NCI-H446 treated with DMSO at 0.1 percent for 48 hours (cell line): Measurements from ENCODE around the gene ZFAND3.

Source experiments
- DNase-seq: peaks from one replicate; lab custom pipeline; 2025; lab: John Stamatoyannopoulos, UW

Gene ZFAND3, protein sequence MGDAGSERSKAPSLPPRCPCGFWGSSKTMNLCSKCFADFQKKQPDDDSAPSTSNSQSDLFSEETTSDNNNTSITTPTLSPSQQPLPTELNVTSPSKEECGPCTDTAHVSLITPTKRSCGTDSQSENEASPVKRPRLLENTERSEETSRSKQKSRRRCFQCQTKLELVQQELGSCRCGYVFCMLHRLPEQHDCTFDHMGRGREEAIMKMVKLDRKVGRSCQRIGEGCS

DNA sequence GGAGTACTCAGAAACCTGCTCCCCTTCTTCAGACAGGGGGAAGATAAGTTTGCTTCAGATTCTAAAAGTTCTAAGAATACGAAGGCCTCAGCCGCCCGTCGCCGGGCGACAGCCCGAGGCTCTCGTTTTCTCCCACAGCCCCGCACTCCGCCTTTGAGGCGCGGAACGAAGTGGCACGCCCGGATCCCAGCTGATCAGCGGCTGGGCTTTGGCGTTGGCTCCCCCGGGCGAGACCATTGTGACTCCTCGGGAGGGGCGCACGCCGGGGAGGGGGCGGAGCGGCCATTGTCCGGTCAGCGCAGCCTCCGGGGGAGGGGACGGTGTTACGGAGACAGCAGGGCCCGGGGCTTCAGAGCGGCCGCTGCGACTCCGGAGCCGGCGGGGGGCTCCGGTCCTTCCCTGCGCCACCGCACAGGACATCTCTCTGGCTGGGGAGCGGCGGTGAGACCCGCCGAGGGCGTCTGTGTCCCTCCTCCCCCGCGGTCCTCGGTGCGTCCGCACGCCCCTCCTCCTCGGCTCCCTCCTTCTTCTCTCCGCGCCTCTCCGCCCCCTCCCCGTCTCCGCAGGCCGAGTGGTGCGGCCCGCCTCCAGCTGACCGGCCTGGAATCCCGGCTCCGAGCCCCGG, at the start of gene ZFAND3:
ZFAND3 (plus strand) TSS at position 551 of the 625 bp plus-strand sequence. CDS start 219 bp downstream, outside the sequence.
- DNase-seq: peak; percentile 94

DNA sequence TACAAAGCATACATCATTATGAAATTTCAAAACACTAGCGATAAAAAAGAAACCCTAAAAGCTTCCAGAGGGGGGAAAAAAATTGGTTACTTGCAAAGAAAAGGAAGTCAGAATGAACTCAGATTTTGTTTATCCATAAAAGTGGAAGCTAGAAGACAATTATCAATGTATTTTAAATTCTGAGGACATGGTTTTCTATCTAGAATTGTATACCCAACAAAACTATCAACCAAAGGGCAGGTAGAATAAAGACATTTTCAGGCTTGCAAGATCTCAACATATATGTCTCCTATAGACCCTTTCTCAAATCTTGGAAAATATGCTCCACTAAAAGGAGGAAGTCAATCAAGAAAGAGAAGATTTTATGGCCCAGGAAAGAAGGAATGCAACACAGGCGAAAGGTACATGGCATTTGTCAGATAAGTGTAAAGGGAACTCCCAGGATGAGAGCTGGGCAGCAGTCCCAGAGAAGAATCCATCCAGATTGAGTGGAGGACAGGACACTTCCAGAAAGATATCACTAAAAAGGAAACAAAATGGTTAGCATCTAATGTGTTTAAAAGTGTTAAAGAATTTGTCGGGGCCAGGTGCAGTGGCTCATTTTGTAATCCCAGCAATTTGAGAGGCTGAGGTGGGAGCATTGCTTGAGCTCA, 45.4 kb upstream of the ZFAND3 start:
- no peak for DNase-seq

GRCh38 chr6:37776566-37776965, 43.0 kb upstream of the ZFAND3 start:
- DNase-seq: no peak

DNA sequence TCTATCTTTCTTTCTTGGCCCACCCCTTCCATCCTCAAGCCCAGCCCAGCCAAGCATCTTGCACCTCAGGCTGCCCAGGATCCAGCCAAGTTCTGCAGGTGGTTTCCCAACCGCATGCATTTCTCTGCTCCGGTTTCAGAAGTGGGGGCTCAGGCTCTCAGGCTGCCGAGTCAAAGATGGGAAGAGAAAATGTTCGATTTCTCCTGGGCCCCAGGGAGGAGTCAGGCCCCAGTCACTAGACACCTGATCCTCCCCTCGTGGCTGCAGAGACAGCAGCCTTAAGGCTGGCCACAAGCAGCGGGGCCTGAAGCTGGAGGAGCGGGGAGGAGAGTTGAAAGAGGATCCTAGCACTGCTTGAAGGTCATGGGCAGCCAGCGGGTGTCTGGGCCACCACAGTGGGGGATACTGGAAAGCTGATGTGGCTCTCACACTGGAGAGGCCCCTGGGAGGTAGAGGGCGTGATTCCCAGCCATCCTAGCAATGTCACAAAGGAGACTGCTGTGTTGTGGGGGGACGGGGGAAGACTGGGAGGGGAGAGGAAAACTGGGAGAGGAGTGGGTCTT, 42.2 kb upstream of the ZFAND3 start:
- no peak for DNase-seq

DNA sequence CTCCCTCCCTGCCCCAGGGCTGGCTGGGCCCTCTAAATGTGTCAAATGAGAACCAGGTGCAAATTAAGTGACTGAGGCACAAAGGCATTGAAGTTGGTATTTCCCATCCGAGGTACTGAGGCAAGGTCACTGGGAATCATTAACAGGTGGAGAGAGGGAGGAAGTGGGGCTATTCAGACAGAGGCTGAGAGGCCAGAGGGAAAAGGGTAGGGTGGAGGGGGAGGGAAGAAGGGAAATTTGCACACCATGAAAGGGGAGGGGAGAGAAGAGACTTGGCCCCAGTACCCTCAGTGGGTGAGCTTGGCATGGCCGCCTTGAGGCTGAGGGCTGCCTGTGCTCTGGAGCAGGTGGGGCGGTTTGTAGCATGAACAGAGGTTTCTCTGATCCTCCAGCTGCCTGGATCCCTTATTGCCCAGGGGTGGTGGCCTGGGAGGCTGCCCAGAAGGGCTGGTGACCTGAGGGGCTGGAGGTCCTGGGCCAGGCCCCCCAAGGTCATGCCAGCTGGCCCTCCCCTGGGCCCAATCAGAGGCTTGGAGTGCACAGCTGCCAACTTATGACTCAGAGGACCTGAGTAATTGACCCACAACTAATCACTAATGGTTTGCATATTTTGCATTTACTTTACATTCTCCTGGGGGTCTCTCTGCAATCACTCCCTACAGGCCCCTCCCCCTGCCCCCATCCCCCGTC, 40.3 kb upstream of the ZFAND3 start:
- peak; percentile 46 for DNase-seq

DNA sequence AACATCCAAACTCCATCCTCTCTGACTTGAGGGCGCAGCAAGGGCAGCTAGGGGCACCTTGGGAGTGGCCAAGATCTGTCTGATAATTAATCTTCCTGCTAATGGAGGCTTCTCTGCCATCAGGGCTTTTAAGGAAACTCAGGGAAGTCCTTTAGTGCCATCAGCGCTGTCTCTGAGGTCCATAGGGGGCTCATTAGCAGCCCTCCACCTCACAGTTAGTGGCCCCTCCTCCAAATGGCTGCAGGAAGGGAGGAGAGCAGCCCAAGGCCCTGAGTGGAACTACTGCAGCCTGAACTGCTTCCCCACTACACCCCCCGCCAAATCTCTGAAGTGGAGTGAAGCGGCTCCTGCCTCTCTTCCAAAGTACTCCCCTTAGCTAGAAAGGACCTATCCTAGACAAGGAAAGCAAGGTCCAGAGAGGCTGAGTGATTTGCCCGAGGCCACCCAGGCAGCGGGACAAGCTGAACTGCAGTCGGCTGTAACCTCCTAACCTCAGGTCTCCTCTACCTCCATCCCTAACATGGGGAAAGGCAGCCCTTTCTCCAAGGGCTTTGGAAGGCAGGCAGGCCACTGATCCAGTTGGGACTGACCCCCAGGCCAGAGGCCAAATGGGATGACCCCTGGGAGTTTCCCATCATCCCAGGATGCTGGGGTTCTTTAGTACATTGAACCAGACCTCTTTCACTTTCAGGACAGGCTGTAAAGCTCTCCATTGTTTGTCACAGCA, 39.5 kb upstream of the ZFAND3 start:
- DNase-seq: no peak

DNA sequence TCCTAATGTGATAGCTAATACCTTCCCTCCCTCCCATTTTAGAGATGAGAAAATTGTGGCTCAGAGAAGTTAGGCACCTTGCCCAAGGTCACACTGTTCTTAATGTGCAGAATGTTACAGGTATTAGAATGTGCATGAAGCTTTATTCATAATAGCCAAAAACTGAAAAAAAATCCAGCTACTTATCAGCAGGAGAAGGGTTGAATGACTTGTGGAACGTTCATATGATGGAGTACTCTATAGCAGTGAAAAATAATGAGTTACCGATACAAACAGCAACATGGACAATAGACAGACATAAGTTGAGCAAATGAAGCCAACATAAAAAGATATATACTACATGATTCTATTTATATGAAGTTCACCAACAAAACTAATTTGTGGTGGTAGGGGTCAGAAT, 37.7 kb upstream of the ZFAND3 start:
- DNase-seq: no peak

DNA sequence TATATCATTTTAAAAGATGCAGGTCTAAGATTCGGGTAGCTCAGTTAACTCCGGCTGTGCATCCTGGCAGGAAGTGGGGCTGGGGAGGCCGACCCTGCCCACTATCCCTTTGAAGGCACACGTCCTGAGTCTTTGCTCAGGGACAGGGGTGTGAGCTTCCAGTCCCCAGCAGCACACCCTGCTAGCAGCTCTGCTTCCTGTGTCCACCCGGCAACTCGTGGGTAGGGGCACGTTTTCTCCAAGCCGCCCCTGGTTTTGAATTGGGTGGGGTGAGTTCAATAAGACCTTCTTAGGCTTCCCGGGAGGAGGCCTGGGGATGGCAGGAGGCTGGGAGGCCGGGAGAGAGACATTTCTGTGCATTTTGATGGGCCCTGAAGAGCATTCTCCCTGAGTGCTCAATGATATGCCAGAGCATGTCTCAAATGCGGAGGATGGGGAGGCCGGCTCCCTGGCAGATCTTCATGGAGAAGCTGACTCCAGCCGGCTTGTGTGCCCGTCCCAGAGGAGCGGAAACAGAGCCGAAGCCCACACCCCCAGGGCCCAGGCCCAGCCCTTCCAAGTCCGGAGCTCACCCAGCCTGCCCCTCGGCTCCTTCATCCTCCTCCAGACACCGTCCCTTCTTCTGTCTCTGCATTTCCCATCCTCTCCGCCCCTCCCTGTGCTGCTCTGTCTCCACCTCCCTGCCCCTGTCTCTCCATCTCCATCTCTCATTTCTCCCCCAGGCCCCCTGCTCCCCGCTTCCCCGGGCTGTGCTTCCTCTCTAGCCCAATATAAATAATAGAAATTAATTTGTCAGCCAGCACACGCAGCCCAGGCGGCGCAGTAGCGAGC, 36.3 kb upstream of the ZFAND3 start:
- peak; percentile 72 for DNase-seq

- peak; percentile 48 for DNase-seq
These were observed 35.5 kb upstream of the ZFAND3 start for GRCh38 chr6:37783856-37784584.

DNA sequence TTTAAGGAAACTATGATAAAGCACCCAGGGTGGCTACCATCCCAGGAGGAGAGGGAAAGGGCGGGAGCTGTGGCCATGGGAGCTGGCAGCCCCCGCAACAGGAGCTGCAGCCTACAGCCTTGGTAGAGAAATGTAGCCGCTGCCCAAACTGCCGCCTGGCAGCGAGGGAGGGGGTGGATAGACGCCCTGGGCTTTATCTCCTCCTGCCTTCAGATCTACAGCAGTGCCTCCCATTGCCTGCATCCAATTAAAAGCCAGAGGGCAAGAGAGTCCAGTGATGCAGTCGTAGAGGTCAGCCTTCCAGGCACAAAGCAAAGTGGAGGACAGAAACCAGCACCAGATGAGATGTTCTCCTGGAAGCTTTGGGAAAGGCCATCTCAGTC, 35.0 kb upstream of the ZFAND3 start:
- peak; percentile 48 for DNase-seq

DNA sequence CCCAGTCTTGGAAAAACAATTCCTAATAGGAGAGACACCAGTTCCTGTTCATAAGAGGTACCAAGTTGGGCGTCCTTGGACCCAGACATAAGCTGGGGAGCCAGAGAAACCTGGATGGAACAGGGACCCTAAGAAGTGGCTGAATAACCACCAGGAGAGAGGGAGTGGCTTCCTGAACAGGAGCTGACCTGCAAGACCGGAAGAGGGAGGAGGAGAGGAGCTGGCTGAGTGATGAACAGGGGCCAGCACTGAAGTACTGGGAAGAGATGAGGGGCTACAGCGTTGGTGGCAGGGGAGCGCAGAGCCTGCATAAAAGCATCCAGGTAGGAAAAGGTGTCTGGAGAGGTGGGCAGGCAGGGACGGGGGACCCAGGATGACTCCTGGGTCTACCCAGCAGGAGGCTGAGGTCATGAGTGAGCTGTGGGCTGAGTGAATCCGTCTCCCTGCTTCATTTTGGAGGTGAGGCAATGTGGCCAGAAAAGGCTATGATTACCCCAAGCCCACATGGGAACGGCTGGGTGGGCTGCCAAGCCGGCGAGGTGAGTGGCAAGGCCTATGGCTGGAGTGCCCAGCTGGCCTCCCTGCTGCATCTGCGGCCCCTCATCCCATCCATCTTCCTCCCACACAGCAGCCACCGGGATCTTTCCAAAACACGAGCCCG, 34.4 kb upstream of the ZFAND3 start:
- no peak for DNase-seq

- no peak for DNase-seq
These were observed 33.8 kb upstream of the ZFAND3 start for GRCh38 chr6:37785663-37786270.

DNA sequence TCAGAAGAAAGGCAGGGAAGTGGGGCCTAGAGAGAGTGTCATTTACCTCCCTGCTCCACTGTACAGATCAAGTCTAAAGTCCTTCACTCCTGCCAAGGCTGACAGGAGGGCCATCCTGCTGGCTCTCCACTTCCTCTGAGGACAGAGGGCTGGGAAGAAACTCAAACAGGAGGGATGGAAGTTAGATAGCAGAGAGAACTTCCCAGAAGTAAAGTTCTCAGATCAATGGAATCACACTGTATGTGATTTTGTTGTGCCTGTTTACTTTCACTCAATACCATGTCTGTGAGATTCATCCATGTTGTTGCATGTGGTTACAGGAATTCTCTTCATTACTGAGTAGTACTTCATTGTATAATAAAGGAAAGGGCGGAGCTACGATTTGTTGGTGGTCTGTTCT, 32.3 kb upstream of the ZFAND3 start:
- no peak for DNase-seq

DNA sequence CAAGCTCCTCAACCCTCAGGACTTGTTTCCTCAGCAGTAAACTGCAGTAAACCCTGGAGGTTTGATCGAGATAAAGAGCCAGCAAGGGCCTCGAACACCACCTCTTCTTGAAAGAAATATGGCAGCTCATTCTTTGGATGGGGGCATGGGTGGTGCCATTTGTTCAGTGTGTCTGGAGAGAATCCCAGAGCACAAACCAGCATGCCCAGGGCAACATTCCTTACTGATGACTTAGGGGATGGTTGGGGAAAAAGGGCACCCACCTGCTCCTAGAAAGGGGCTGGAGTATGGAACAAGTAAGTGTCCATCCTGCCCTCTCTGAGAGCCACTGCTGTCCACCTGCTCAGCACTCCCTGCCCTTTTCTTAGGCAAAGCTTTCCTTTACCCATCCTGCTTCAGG, 31.3 kb upstream of the ZFAND3 start:
- no peak for DNase-seq

DNA sequence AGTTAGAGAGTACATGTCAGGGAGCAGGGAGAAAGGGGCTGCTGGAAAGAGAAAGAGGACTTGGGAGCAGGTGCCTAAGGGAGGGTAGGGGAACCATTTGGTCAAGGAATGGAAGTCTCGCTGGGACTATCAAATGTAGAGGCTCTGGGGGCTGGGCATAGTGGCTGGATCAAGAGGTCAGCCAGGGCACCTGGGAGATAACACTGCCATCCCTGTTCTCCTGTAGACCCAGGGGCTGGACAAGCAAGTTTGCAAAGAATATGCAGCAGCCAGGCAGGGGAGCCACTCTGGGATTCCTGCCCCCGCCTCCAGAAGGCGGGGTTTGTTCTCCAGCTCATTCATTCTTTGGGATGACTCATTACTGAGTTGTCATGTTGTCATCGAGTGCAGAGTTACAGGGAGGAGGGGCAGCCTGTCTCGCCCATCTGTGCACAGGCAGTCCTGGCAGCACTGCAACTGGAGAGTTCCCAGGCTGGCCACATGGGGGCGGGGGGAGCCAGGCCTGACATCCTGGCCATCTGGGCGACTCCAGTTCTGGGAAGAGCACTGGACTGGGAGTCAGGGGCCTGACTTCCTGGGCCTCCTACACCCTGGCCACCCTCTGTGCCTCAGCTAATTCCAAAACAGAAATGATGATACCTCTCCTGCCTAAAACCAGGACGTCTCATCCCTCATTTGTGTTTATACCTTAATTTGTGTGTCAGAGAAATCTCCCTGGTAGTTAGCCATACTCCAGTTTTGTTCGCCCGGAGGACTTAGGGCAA, 28.2 kb upstream of the ZFAND3 start:
- DNase-seq: peak; percentile 98

GRCh38 chr6:37792457-37793033, 27.0 kb upstream of the ZFAND3 start:
- DNase-seq: no peak

DNA sequence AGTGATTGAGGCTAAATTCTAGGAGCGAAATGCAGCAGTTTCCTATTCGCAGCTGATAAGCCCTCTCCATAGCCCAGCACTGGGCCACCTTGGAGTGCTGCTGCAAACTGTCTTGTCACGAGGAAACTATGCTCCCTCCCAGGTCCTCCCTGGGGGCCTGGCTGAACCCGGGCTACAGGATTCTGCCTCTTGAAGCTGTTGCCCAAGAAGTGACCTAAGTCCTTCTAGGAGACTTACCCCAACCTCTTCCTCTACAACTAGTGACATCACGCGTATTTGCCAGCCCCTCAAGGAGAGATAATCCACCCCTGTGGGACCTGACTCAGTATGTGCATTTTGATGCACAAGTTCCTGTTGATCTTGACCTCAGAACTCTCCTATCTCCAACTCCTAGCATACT, 26.5 kb upstream of the ZFAND3 start:
- no peak for DNase-seq

GRCh38 chr6:37794825-37795224, 24.7 kb upstream of the ZFAND3 start:
- peak; percentile 66 for DNase-seq
